IMR-90 (cell line): ENCODE data around the gene CDO1. TPM values are rescaled to one million over a fixed set of nuclear protein-coding genes. Genes with fewer than 3 reads are reported as not detected.

ENCODE experiments used
- ATAC-seq: fragments of 200-7000 bp; cut with Tn5 transposase; 2 replicates; pipeline ENCODE4 v1.9.1; 2020; ENCODE audit warnings: low read depth, mild to moderate bottlenecking, moderate library complexity
- BruUV-seq: library from RNA; stranded (reverse); fragments of 400-500 nt; replicated peaks from 2 replicates; lab custom pipeline; 2021; lab: Mats Ljungman, UMichigan
- CTCF ChIA-PET: fragments of 300-600 bp; formaldehyde crosslinking; extraction: SDS; loops from one replicate; lab custom pipeline; 2021; ENCODE audit warnings: antibody characterized with exemption; lab: Yijun Ruan, JAX
- POLR2A ChIA-PET: fragments of 300-600 bp; sonication (Branson Sonifier 250); formaldehyde crosslinking; loops from one replicate; lab custom pipeline; 2022; ENCODE audit warnings: antibody characterized with exemption; ENCODE audit not compliant: unreplicated experiment; lab: Charles Lee
- DNase-seq: peaks from one replicate; pipeline ENCODE4 v3.0.0; 2013
- H2AFZ ChIP-seq: replicated peaks from 2 replicates; pipeline ENCODE3; 2013; ENCODE audit warnings: low read length, mild to moderate bottlenecking; ENCODE audit not compliant: poor library complexity
- H2AK5ac ChIP-seq: 2 replicates; pipeline ENCODE4 v1.6.1; 2013; ENCODE audit warnings: low read depth, low read length, inconsistent platforms
- H2AK9ac ChIP-seq: replicated peaks from 2 replicates; pipeline ENCODE3; 2013; ENCODE audit warnings: mild to moderate bottlenecking, low read depth, low read length, moderate library complexity; ENCODE audit not compliant: poor library complexity
- H2BK120ac ChIP-seq: 2 replicates; pipeline ENCODE4 v1.6.1; 2013; ENCODE audit warnings: low read depth, low read length, inconsistent platforms
- H2BK15ac ChIP-seq: 3 replicates; pipeline ENCODE4 v1.6.1; 2013; ENCODE audit warnings: low read depth, low read length, inconsistent platforms
- H2BK20ac ChIP-seq: 2 replicates; pipeline ENCODE4 v1.6.1; 2013; ENCODE audit warnings: low read depth, mild to moderate bottlenecking, inconsistent platforms, low read length, moderate library complexity
- H2BK5ac ChIP-seq: 2 replicates; pipeline ENCODE4 v1.6.1; 2013; ENCODE audit warnings: mild to moderate bottlenecking, low read depth, low read length, inconsistent platforms; ENCODE audit not compliant: poor library complexity, severe bottlenecking
- H3K14ac ChIP-seq: replicated peaks from 2 replicates; pipeline ENCODE4 v1.6.1; 2013; ENCODE audit warnings: low read depth, low read length, inconsistent platforms
- H3K18ac ChIP-seq: 2 replicates; pipeline ENCODE4 v1.6.1; 2013; ENCODE audit warnings: low read depth, low read length, control low read depth
- H3K23ac ChIP-seq: 2 replicates; pipeline ENCODE4 v1.6.1; 2013; ENCODE audit warnings: low read depth, low read length, inconsistent platforms
- H3K27ac ChIP-seq: 2 replicates; pipeline ENCODE4 v1.5.1; 2013; ENCODE audit warnings: mild to moderate bottlenecking, control low read depth, low read length; ENCODE audit not compliant: insufficient read depth
- H3K27me3 ChIP-seq: 2 replicates; pipeline ENCODE4 v1.6.1; 2013; ENCODE audit warnings: low read length; ENCODE audit not compliant: control insufficient read depth, insufficient read depth
- H3K36me3 ChIP-seq: 2 replicates; pipeline ENCODE4 v1.6.1; 2013; ENCODE audit warnings: low read length, mixed read lengths; ENCODE audit not compliant: control insufficient read depth, insufficient read depth
- H3K4ac ChIP-seq: 2 replicates; pipeline ENCODE4 v1.6.1; 2013; ENCODE audit warnings: low read depth, low read length, inconsistent platforms
- H3K4me1 ChIP-seq: 2 replicates; pipeline ENCODE4 v1.6.1; 2013; ENCODE audit warnings: low read length, mixed read lengths; ENCODE audit not compliant: control insufficient read depth, insufficient read depth
- H3K4me2 ChIP-seq: 2 replicates; pipeline ENCODE4 v1.6.1; 2013; ENCODE audit warnings: low read depth, mild to moderate bottlenecking, control low read depth, low read length, moderate library complexity
- H3K4me3 ChIP-seq: 2 replicates; pipeline ENCODE4 v1.5.1; 2013; ENCODE audit warnings: low read depth, mild to moderate bottlenecking, control low read depth, low read length, moderate library complexity; ENCODE audit not compliant: insufficient read depth
- H3K56ac ChIP-seq: 2 replicates; pipeline ENCODE4 v1.6.1; 2013; ENCODE audit warnings: low read length, inconsistent platforms; ENCODE audit not compliant: insufficient read depth; ENCODE audit errors: extremely low read depth
- H3K79me1 ChIP-seq, 2 experiments: 2 replicates each; pipeline ENCODE4 v1.6.1; 2013; ENCODE audit warnings: low read length in 2 of 2, inconsistent platforms in 1 of 2, low read depth in 1 of 2
- H3K9ac ChIP-seq: 2 replicates; pipeline ENCODE4 v1.6.1; 2013; ENCODE audit warnings: low read depth, low read length, control low read depth
- H3K9me1 ChIP-seq: 2 replicates; pipeline ENCODE4 v1.6.1; 2013; ENCODE audit warnings: low read length, inconsistent platforms; ENCODE audit not compliant: insufficient read depth
- H3K9me3 ChIP-seq: 2 replicates; pipeline ENCODE4 v1.6.1; 2013; ENCODE audit warnings: low read length; ENCODE audit not compliant: control insufficient read depth, insufficient read depth
- H4K20me1 ChIP-seq: 2 replicates; pipeline ENCODE4 v1.6.1; 2013; ENCODE audit warnings: low read length, inconsistent platforms; ENCODE audit not compliant: insufficient read depth
- H4K5ac ChIP-seq: 2 replicates; pipeline ENCODE4 v1.6.1; 2013; ENCODE audit warnings: mild to moderate bottlenecking, low read depth, low read length, control low read depth
- H4K8ac ChIP-seq, 2 experiments: 2 replicates each; pipeline ENCODE4 v1.6.1; 2013; ENCODE audit warnings: low read depth in 2 of 2, low read length in 2 of 2, control low read depth in 1 of 2, inconsistent platforms in 1 of 2
- H4K91ac ChIP-seq: 2 replicates; pipeline ENCODE4 v1.6.1; 2013; ENCODE audit warnings: low read depth, low read length, inconsistent platforms; ENCODE audit not compliant: insufficient read depth
- BHLHE40 ChIP-seq: fragments of 150-350 bp; IDR thresholded peaks from 2 replicates; pipeline ENCODE4 v1.6.1; 2016; ENCODE audit warnings: mild to moderate bottlenecking, low read depth, low read length
- CEBPB ChIP-seq: IDR thresholded peaks from 2 replicates; pipeline ENCODE4 v1.6.1; 2012; ENCODE audit warnings: low read depth, low read length, improper control_type of control experiment
- CHD1 ChIP-seq: IDR thresholded peaks from 2 replicates; pipeline ENCODE4 v1.6.1; 2012; ENCODE audit warnings: low read depth, low read length, improper control_type of control experiment
- CTCF ChIP-seq: conservative IDR thresholded peaks from 2 replicates; pipeline ENCODE4 v1.5.1; 2012; ENCODE audit warnings: mild to moderate bottlenecking, low read depth, low read length, improper control_type of control experiment
- ELK1 ChIP-seq: fragments of 150-350 bp; IDR thresholded peaks from 2 replicates; pipeline ENCODE4 v1.6.1; 2016; ENCODE audit warnings: low read depth, mild to moderate bottlenecking, low read length, moderate library complexity, borderline replicate concordance
- FOS ChIP-seq: fragments of 150-350 bp; IDR thresholded peaks from 2 replicates; pipeline ENCODE4 v1.6.1; 2016; ENCODE audit warnings: low read depth, low read length
- MAFK ChIP-seq: IDR thresholded peaks from 2 replicates; pipeline ENCODE4 v1.6.1; 2012; ENCODE audit warnings: low read depth, low read length, improper control_type of control experiment
- MAZ ChIP-seq: IDR thresholded peaks from 2 replicates; pipeline ENCODE4 v1.6.1; 2012; ENCODE audit warnings: low read depth, mild to moderate bottlenecking, low read length, improper control_type of control experiment, moderate library complexity, borderline replicate concordance
- MXI1 ChIP-seq: IDR thresholded peaks from 2 replicates; pipeline ENCODE4 v1.6.1; 2012; ENCODE audit warnings: low read depth, mild to moderate bottlenecking, low read length, moderate library complexity, borderline replicate concordance
- NFE2L2 ChIP-seq: fragments of 150-350 bp; IDR thresholded peaks from 2 replicates; pipeline ENCODE4 v1.6.1; 2016; ENCODE audit warnings: low read depth, mild to moderate bottlenecking, low read length
- POLR2A ChIP-seq: IDR thresholded peaks from 2 replicates; pipeline ENCODE4 v1.6.1; 2012; ENCODE audit warnings: mild to moderate bottlenecking, low read depth, low read length
- RAD21 ChIP-seq: IDR thresholded peaks from 2 replicates; pipeline ENCODE4 v1.6.1; 2012; ENCODE audit warnings: low read length, improper control_type of control experiment
- RCOR1 ChIP-seq: IDR thresholded peaks from 2 replicates; pipeline ENCODE4 v1.6.1; 2012; ENCODE audit warnings: mild to moderate bottlenecking, low read length, improper control_type of control experiment; ENCODE audit not compliant: insufficient replicate concordance
- RFX5 ChIP-seq: IDR thresholded peaks from 2 replicates; pipeline ENCODE4 v1.8.0; 2012; ENCODE audit warnings: low read depth, mild to moderate bottlenecking, low read length, moderate library complexity
- SMC3 ChIP-seq: fragments of 150-350 bp; IDR thresholded peaks from 2 replicates; pipeline ENCODE4 v1.6.1; 2016; ENCODE audit warnings: low read depth, mild to moderate bottlenecking, antibody characterized with exemption, low read length, moderate library complexity
- USF2 ChIP-seq: fragments of 150-350 bp; IDR thresholded peaks from 2 replicates; pipeline ENCODE4 v1.6.1; 2017; ENCODE audit warnings: mild to moderate bottlenecking, antibody characterized with exemption, low read length, low read depth
- WGBS, 2 experiments: methylation state at CpG; one replicate each; pipeline versions ENCODE4 v1.1.5 to v1.1.7; 2013; ENCODE audit warnings: missing lambda C conversion rate in 2 of 2; ENCODE audit not compliant: insufficient read length in 1 of 2; ENCODE audit errors: extremely low coverage in 2 of 2; 5-methylcytosine and 5-hydroxymethylcytosine counted together
- dilution Hi-C: fragments of 300-500 bp; cut with HindIII; formaldehyde crosslinking; loops from one replicate; pipeline ENCODE4 v1.14.3; 2018; ENCODE audit warnings: low sequenced_read_pairs; ENCODE audit not compliant: unreplicated experiment
- in situ Hi-C: fragments of 300-500 bp; cut with MboI; formaldehyde crosslinking; loops from 3 replicates; pipeline ENCODE4 v1.14.3; 2019; ENCODE audit warnings: low sequenced_read_pairs, inconsistent platforms, mixed read lengths
- intact Hi-C: fragments of 100-400 bp; cut with micrococcal nuclease; formaldehyde crosslinking; loops from 2 replicates; pipeline ENCODE4 v1.10.0; 2022
- polyA plus RNA-seq, 3 experiments: library from polyadenylated mRNA; depleted of rRNA; stranded (reverse); fragments of >200 nt; gene quantifications; 2 replicates each; pipeline ENCODE4 v1.2.3, GENCODE V29; 2012; ENCODE audit warnings: low replicate concordance in 1 of 3
- total RNA-seq: library from RNA; depleted of rRNA; stranded (reverse); fragments of >200 nt; gene quantifications from 2 replicates; pipeline ENCODE4 v1.2.3, GENCODE V29; 2012

CDO1 gene
- total and polyA plus RNA-seq, 2 of the 4 experiments (the other 2 are of a cell fraction): 4.8 to 8.6 TPM

GRCh38 chr5:115818821-115819220 lies 2.4 kb upstream of the CDO1 start:
- Histone ChIP-seq H2BK15ac (no peak overlapping the region), H2AK9ac (no peak overlapping the region), H2BK20ac (no peak overlapping the region), H3K27ac (no peak overlapping the region), H3K9ac (no peak overlapping the region), H3K4me3 (no peak overlapping the region), H2BK120ac (no peak overlapping the region), H3K79me1 (no peaks in the 10 kb centered on the region), H3K9me1 (no peaks in the 10 kb centered on the region), H4K20me1 (no peaks in the 10 kb centered on the region), H3K27me3 (peaks cover 23% of the 10 kb centered on the region), H4K91ac (no peak overlapping the region), H3K4me1 (no peaks in the 10 kb centered on the region; the same call in 1 of the 2 replicates), H3K9me3 (no peaks in the 10 kb centered on the region), H3K18ac (no peak overlapping the region), H2AFZ (no peak overlapping the region), H4K8ac (no peak overlapping the region), H3K4me2 (no peak overlapping the region), H3K23ac (no peak overlapping the region), H2AK5ac (no peak overlapping the region), H4K5ac (no peak overlapping the region), H3K36me3 (no peaks in the 10 kb centered on the region), H2BK5ac (no peak overlapping the region), H3K4ac (no peak overlapping the region), H3K14ac (no peak overlapping the region), H3K56ac (no peak overlapping the region)
- 92% methylated on average over 7 of the region's 18 CpGs; no CpG with 5 or more reads in 1 of the 2 experiments for WGBS, 2 experiments
- BruUV-seq: no TSS peak
- intact Hi-C loops (no loop called here), in situ Hi-C loops (loop anchor here (10.0 kb wide), 1 partner anchor 174 kb away; no protein-coding TSS in a partner anchor), dilution Hi-C loops (no loop called here)
- ATAC-seq (no peak), DNase-seq (no peak)
- CTCF ChIA-PET: no interaction called here
- TF ChIP-seq RCOR1: no peak
- no peak for TF ChIP-seq NFE2L2
- no peak for TF ChIP-seq MXI1
- no peak for TF ChIP-seq FOS
- no peak for TF ChIP-seq MAFK
- TF ChIP-seq RFX5: no peak
- no peak for TF ChIP-seq BHLHE40
- TF ChIP-seq ELK1: no peak
- TF ChIP-seq CTCF: no peak
- TF ChIP-seq CHD1: no peak
- no peak for TF ChIP-seq SMC3
- no peak for TF ChIP-seq CEBPB
- TF ChIP-seq RAD21: no peak
- TF ChIP-seq POLR2A: no peak
- TF ChIP-seq MAZ: no peak
- no peak for TF ChIP-seq USF2
- POLR2A ChIA-PET: no interaction called here
